ENCODE measurements around the gene PHKG1.

DNA sequence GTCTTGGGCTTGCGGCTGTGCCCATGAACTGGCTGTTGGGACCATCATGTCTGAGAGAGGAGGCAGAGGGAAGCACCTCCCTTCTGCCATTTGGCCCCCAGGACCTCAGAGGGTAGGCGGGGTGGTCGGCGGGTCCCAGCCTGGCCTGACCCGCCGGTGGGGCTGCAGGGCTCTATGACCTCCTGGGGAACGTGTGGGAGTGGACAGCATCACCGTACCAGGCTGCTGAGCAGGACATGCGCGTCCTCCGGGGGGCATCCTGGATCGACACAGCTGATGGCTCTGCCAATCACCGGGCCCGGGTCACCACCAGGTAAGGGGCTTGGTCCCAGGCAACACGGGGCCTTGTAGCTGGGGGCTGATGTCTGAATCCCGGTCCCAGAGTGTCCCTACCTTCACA lies 14.6 kb downstream of the PHKG1 start:
- TF ChIP-seq FOXM1 (IDR thresholded peaks at IDR 0.05; ENCODE audit: borderline replicate concordance) (no peak), BHLHE40 (IDR thresholded peaks at IDR 0.05; ENCODE audit: borderline replicate concordance) (no peak), NFRKB (IDR thresholded peaks at IDR 0.05) (no peak), TARDBP (IDR thresholded peaks at IDR 0.05) (no peak), ELF4 (IDR thresholded peaks at IDR 0.05) (no peak), SP1 (IDR thresholded peaks at IDR 0.05) (no peak), FOXK2 (IDR thresholded peaks at IDR 0.05) (no peak), CTBP1 (IDR thresholded peaks at IDR 0.05; ENCODE audit: borderline replicate concordance) (no peak)
